Ovary (tissue), 9 donors: ENCODE measurements around the gene DHRS1. TPM values are rescaled to one million over a fixed set of nuclear protein-coding genes. Genes with fewer than 3 reads are reported as not detected.

ENCODE experiments used
- DNase-seq, 5 donors: peaks; one replicate each; pipeline ENCODE4 v3.0.0-alpha.2; 2019 to 2020
- H3K27ac ChIP-seq, 2 donors: fragments of 200-600 bp; one replicate each; pipeline versions ENCODE4 v1.5.1 to v1.8.0; 2019 to 2022
- H3K27me3 ChIP-seq: fragments of 200-600 bp; one replicate; pipeline ENCODE4 v1.8.0; 2022
- H3K36me3 ChIP-seq: fragments of 200-600 bp; sonication (generic); one replicate; pipeline ENCODE4 v1.5.1; 2019
- H3K4me1 ChIP-seq: one replicate; pipeline ENCODE4 v1.8.1; 2013; ENCODE audit warnings: mild to moderate bottlenecking, moderate library complexity; ENCODE audit not compliant: insufficient read depth
- H3K4me3 ChIP-seq: fragments of 200-600 bp; sonication (generic); one replicate; pipeline ENCODE4 v1.5.1; 2017
- H3K9me3 ChIP-seq, 2 donors: fragments of 200-600 bp in 1 of 2; sonication (generic) in 1 of 2; one replicate each; pipeline versions ENCODE4 v1.5.1 to v1.8.1; 2013 to 2019; ENCODE audit warnings: mild to moderate bottlenecking in 1 of 2, moderate library complexity in 1 of 2
- EP300 ChIP-seq: sonication (generic); formaldehyde crosslinking; IDR thresholded peaks from one replicate; pipeline ENCODE4 v1.6.1; 2017; ENCODE audit warnings: antibody characterized with exemption
- POLR2A ChIP-seq: fragments of 450-650 bp; IDR thresholded peaks from one replicate; pipeline ENCODE4 v1.6.1; 2017; ENCODE audit warnings: antibody characterized with exemption, mild to moderate bottlenecking, moderate library complexity
- WGBS, 3 donors: extraction: QIAGEN DNeasy Blood & Tissue Kit in 1 of 3; methylation state at CpG; one replicate each; pipeline versions ENCODE4 v1.1.5 to v1.1.7; 2013 to 2017; 5-methylcytosine and 5-hydroxymethylcytosine counted together
- intact Hi-C, 4 donors: fragments of 100-400 bp; cut with DNase I; formaldehyde crosslinking; loops; one replicate each; pipeline versions ENCODE4 v1.11.0 to v1.15.1; 2022 to 2023
- polyA plus RNA-seq, 2 donors: library from polyadenylated mRNA; stranded (reverse); fragments of 200-250 nt in 1 of 2; fragments of 350-450 nt in 1 of 2; fragmentation: Illumina TruSeq in 1 of 2; extraction: RNeasy Lipid Tissue Mini Kit (QIAGEN cat#74804) in 1 of 2; gene quantifications; one replicate each; pipeline ENCODE4 v1.2.3, GENCODE V29; 2013 to 2014
- total RNA-seq, 7 donors: library from RNA; depleted of rRNA in 2 of 7; stranded (reverse); fragments of >200 nt in 2 of 7; fragmentation: NEBNext Ultra II Directional in 3 of 7; extraction: Animal tissue kit (Norgen Biotek cat#: 25700) in 3 of 7; gene quantifications; one replicate each; pipeline versions ENCODE4 v1.1.0 to v1.2.4, GENCODE V29; 2016 to 2023
- TF ChIP-seq, protein P1 (sequence below), 3 donors: fragments of 450-650 bp in 2 of 3; fragments of 200-600 bp in 1 of 3; IDR thresholded peaks; one replicate each; pipeline versions ENCODE4 v1.5.1 to v1.8.0; 2016 to 2022; ENCODE audit warnings: antibody characterized with exemption in 3 of 3, mild to moderate bottlenecking in 1 of 3
- donor health status: DM: no; HTN: no; CAD: no; lungs with moderate emphysema.
- donor health status: DM: no; HTN: no; CAD: no.
- donor health status: Bipolar disorder and iron deficiency.
- donor health status: DM: yes; HTN: yes; CAD: no.
- donor health status: DM: no; HTN: no; CAD: no.
- donor health status: DM: yes; HTN: yes; CAD: no.

The DHRS1 gene
- total and polyA plus RNA-seq, 9 donors: 12.8 to 35.6 (median 17.9) TPM

- H3K4me3 ChIP-seq: no peak overlapping the region
- no peak overlapping the region for H3K27ac ChIP-seq
- TF ChIP-seq, protein P1, sequence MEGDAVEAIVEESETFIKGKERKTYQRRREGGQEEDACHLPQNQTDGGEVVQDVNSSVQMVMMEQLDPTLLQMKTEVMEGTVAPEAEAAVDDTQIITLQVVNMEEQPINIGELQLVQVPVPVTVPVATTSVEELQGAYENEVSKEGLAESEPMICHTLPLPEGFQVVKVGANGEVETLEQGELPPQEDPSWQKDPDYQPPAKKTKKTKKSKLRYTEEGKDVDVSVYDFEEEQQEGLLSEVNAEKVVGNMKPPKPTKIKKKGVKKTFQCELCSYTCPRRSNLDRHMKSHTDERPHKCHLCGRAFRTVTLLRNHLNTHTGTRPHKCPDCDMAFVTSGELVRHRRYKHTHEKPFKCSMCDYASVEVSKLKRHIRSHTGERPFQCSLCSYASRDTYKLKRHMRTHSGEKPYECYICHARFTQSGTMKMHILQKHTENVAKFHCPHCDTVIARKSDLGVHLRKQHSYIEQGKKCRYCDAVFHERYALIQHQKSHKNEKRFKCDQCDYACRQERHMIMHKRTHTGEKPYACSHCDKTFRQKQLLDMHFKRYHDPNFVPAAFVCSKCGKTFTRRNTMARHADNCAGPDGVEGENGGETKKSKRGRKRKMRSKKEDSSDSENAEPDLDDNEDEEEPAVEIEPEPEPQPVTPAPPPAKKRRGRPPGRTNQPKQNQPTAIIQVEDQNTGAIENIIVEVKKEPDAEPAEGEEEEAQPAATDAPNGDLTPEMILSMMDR (IDR thresholded peaks at IDR 0.05): no peak
- TF ChIP-seq POLR2A (no peak), EP300 (no peak)
- no peak for DNase-seq
- no peaks in the 10 kb centered on the region for H3K27me3 ChIP-seq
- intact Hi-C loops: no loop called here
- H3K9me3 ChIP-seq: no peaks in the 10 kb centered on the region
- no peaks in the 10 kb centered on the region for H3K4me1 ChIP-seq
- H3K36me3 ChIP-seq: no peaks in the 10 kb centered on the region
- 86 to 92% (median 91%) methylated on average over 4 of the region's 4 CpGs for WGBS, 3 donors
These were observed 43.3 kb upstream of the DHRS1 start for GRCh38 chr14:24342889-24343288.

GRCh38 chr14:24340606-24341005 lies 41.0 kb upstream of the DHRS1 start:
- Histone ChIP-seq H3K27me3 (no peaks in the 10 kb centered on the region), H3K27ac (no peak overlapping the region), H3K9me3 (no peaks in the 10 kb centered on the region), H3K4me3 (no peak overlapping the region), H3K4me1 (no peaks in the 10 kb centered on the region), H3K36me3 (no peaks in the 10 kb centered on the region)
- DNase-seq: no peak
- TF ChIP-seq EP300 (no peak), POLR2A (no peak)
- TF ChIP-seq, protein P1 (IDR thresholded peaks at IDR 0.05): no peak
- 64 to 91% (median 64%) methylated on average over 1 of the region's 1 CpG for WGBS, 3 donors
- intact Hi-C loops: no loop called here

DNA sequence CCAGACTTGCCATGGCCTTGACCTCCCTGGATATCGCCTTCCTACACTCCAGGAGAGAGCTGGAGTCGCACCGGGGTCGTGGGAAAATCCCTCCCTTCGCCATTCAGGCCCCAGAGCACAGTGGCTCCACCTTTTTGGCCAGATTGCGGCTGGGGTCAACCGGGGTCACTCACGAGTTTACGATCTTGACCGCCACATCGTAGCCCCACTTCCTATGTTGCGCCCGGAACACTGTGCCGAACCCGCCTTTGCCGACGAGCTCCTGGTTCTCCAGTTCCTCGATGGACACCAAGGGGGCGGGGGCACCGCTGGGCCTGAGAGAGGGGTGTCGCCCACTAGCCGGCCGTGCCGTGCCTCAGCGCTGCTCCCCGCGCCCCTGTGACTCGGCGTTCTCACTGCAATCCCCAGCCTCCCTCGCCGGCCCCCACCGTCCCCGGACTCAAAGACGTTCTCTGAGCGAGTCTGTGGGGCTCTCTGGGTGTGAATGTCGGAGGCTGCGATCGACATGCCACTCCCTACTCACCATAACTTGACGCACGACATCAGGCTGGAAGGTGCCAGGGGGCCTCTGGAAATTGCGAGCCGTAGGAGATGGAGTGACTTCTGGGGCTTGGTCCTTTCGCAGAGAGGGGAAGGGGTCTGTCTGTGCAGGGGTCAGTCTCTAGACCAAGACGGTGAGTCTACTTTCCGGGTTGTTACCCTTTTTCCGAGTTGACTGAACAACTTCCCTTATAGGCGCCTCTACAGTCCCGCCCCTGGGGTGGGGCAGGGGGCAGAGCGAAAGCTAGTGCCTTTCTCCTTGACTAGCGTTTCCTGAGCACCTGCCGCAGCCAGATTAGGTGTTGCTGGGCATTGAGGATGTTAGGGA lies 39.9 kb upstream of the DHRS1 start, which contains the start of gene RIPK3:
Gene RIPK3, minus strand, starts transcription at position 708 of the 868 bp plus-strand sequence. Its CDS starts 165 bp downstream, at position 543.
- intact Hi-C loops: loop anchor here in 1 of 4 donors (5.0 kb wide), 1 partner anchor 338 kb away; no protein-coding TSS in a partner anchor
- no peak for TF ChIP-seq POLR2A
- TF ChIP-seq, protein P1 (IDR thresholded peaks at IDR 0.05): no peak
- DNase-seq: no peak
- H3K4me1 ChIP-seq: no peaks in the 10 kb centered on the region
- no peaks in the 10 kb centered on the region for H3K27me3 ChIP-seq
- no peak within 1 kb of the TSS for H3K27ac ChIP-seq
- 28 to 37% (median 31%) methylated on average over 42 to 51 of the region's 51 CpGs for WGBS, 3 donors
- H3K36me3 ChIP-seq: no peaks in the 10 kb centered on the region
- H3K4me3 ChIP-seq: peak within 1 kb of the TSS; percentile 28
- no peaks in the 10 kb centered on the region for H3K9me3 ChIP-seq

- TF ChIP-seq POLR2A (no peak), EP300 (no peak)
- TF ChIP-seq, protein P1 (IDR thresholded peaks at IDR 0.05): no peak
- DNase-seq: no peak
- Histone ChIP-seq H3K36me3 (no peaks in the 10 kb centered on the region), H3K4me3 (no peak overlapping the region), H3K9me3 (no peaks in the 10 kb centered on the region), H3K27ac (no peak overlapping the region), H3K4me1 (no peaks in the 10 kb centered on the region), H3K27me3 (no peaks in the 10 kb centered on the region)
- 68 to 78% (median 77%) methylated on average over 14 of the region's 14 CpGs for WGBS, 3 donors
- intact Hi-C loops: loop anchor here in 1 of 4 donors (5.0 kb wide), 1 partner anchor 338 kb away; no protein-coding TSS in a partner anchor
These were observed 39.3 kb upstream of the DHRS1 start for GRCh38 chr14:24338843-24339242.
